Myocyte (in vitro differentiated cells): ENCODE data around the gene DACH2. TPM values are rescaled to one million over a fixed set of nuclear protein-coding genes. Genes with fewer than 3 reads are reported as not detected.
A peak's percentile ranks its signal among the peaks of the same experiment; 100 is the strongest.
"Not testable (repeated sequence)": the region's sequence is repeated elsewhere in the genome, so short reads cannot be mapped to it uniquely, and the experiment has no call there.

Experiments
- DNase-seq: peaks from one replicate; pipeline ENCODE4 v3.0.0-alpha.2; 2012; ENCODE audit warnings: low read depth
- polyA plus RNA-seq: library from polyadenylated mRNA; unstranded; fragments of >200 nt; gene quantifications from one replicate; pipeline ENCODE4 v1.2.1, GENCODE V29; 2012; ENCODE audit warnings: missing spikeins
- total RNA-seq: library from RNA; depleted of rRNA; stranded (reverse); fragments of >200 nt; gene quantifications from 2 replicates; pipeline ENCODE4 v1.2.3, GENCODE V29; 2014

Gene DACH2
- total RNA-seq: not detected in 2 replicates
- not detected for polyA plus RNA-seq

GRCh38 chrX:86148024-86148511 is at the start of gene DACH2:
Gene DACH2 (plus strand): TSS chrX:86148451.
- peak; percentile 1 for DNase-seq

- no peak for DNase-seq
These were observed 45.9 kb upstream of the DACH2 start for GRCh38 chrX:86102341-86102740.

GRCh38 chrX:86103061-86103460 is 45.2 kb upstream of the DACH2 start:
- DNase-seq: no peak

GRCh38 chrX:86104526-86104925 is 43.7 kb upstream of the DACH2 start:
- no peak for DNase-seq

GRCh38 chrX:86121916-86122315 is 26.3 kb upstream of the DACH2 start:
- no peak for DNase-seq

- DNase-seq: peak; percentile 2
These were observed 14.5 kb upstream of the DACH2 start for GRCh38 chrX:86133761-86134160.

GRCh38 chrX:86137071-86137470 is 11.2 kb upstream of the DACH2 start:
- no peak for DNase-seq

- DNase-seq: no peak
These were observed 6.5 kb upstream of the DACH2 start for GRCh38 chrX:86141786-86142185.

- no peak for DNase-seq
These were observed 2.1 kb upstream of the DACH2 start for GRCh38 chrX:86146102-86146501.

GRCh38 chrX:86148594-86148993 is 343 bp downstream of the DACH2 start:
- DNase-seq: no peak

GRCh38 chrX:86149119-86149518 is 868 bp downstream of the DACH2 start:
- no peak for DNase-seq

- no peak for DNase-seq
These were observed 6.3 kb downstream of the DACH2 start for GRCh38 chrX:86154553-86154952.

- peak; percentile 16 for DNase-seq
These were observed 23.1 kb downstream of the DACH2 start for GRCh38 chrX:86171366-86171765.

- no peak for DNase-seq
These were observed 30.7 kb downstream of the DACH2 start for GRCh38 chrX:86178906-86179305.

- DNase-seq: not testable (repeated sequence)
These were observed 33.1 kb downstream of the DACH2 start for GRCh38 chrX:86181325-86181724.

GRCh38 chrX:86192827-86193226 is 44.6 kb downstream of the DACH2 start:
- DNase-seq: no peak

GRCh38 chrX:86194758-86195157 is 46.5 kb downstream of the DACH2 start:
- no peak for DNase-seq

GRCh38 chrX:86195343-86195742 is 47.1 kb downstream of the DACH2 start:
- no peak for DNase-seq

- DNase-seq: no peak
These were observed 49.6 kb downstream of the DACH2 start for GRCh38 chrX:86197815-86198214.

GRCh38 chrX:86210772-86211171 is 62.5 kb downstream of the DACH2 start:
- no peak for DNase-seq

- DNase-seq: no peak
These were observed 67.0 kb downstream of the DACH2 start for GRCh38 chrX:86215260-86215659.

- peak; percentile 0 for DNase-seq
These were observed 89.2 kb downstream of the DACH2 start for GRCh38 chrX:86237482-86237881.

- no peak for DNase-seq
These were observed 93.3 kb downstream of the DACH2 start for GRCh38 chrX:86241547-86241946.

- DNase-seq: no peak
These were observed 115.3 kb downstream of the DACH2 start for GRCh38 chrX:86263526-86263925.
